ENCODE results near the gene CAMKMT. TPM values are rescaled to one million over a fixed set of nuclear protein-coding genes. Genes with fewer than 3 reads are reported as not detected.

The CAMKMT gene
- total and polyA plus RNA-seq, 7 donors, result 6.1 to 15.6 (median 11.6) TPM

DNA sequence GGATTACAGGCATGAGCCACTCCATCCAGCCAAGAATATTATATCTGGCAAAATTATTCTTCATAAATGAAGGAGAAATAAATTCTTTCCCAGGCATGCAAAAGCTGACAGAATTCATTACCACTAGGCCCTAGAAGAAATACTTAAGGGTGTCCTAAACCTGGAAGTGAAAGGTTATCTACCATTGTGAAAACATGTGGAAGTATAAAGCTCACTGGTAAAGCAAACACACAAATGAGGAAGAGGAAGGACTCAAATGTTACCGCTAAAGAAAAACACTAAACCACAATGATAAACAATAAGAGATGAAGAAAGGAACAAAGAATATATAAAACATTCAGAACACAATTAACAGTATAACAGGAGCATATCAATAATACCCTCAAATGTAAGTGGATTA lies 171.8 kb downstream of the CAMKMT start:
- DNase-seq, result no peak
- Histone ChIP-seq H3K27ac (no peak overlapping the region), H3K4me3 (no peak overlapping the region), H3K9me3 (no peaks in the 10 kb centered on the region), H3K36me3 (no peaks in the 10 kb centered on the region), H3K27me3 (no peaks in the 10 kb centered on the region), H3K4me1 (no peaks in the 10 kb centered on the region)
- 73 to 76% methylated on average over 1 of the region's 1 CpG for WGBS, 2 donors
- intact Hi-C loops (cut with DNase I), result no loop called here
- TF ChIP-seq CTCF (IDR thresholded peaks at IDR 0.05), result no peak
- TF ChIP-seq POLR2A (IDR thresholded peaks at IDR 0.05), result no peak
- TF ChIP-seq POLR2AphosphoS5 (IDR thresholded peaks at IDR 0.05), result no peak

GRCh38 chr2:44535376-44535775 lies 173.6 kb downstream of the CAMKMT start:
- H3K27me3 ChIP-seq, result no peaks in the 10 kb centered on the region
- no peak overlapping the region for H3K27ac ChIP-seq
- 86 to 88% methylated on average over 1 of the region's 1 CpG for WGBS, 2 donors
- H3K4me1 ChIP-seq, result no peaks in the 10 kb centered on the region
- no peak for DNase-seq
- no peaks in the 10 kb centered on the region for H3K36me3 ChIP-seq
- H3K9me3 ChIP-seq, result no peaks in the 10 kb centered on the region
- TF ChIP-seq POLR2AphosphoS5 (IDR thresholded peaks at IDR 0.05), result no peak
- no peak for TF ChIP-seq CTCF (IDR thresholded peaks at IDR 0.05)
- H3K4me3 ChIP-seq, result no peak overlapping the region
- intact Hi-C loops (cut with DNase I), result no loop called here

DNA sequence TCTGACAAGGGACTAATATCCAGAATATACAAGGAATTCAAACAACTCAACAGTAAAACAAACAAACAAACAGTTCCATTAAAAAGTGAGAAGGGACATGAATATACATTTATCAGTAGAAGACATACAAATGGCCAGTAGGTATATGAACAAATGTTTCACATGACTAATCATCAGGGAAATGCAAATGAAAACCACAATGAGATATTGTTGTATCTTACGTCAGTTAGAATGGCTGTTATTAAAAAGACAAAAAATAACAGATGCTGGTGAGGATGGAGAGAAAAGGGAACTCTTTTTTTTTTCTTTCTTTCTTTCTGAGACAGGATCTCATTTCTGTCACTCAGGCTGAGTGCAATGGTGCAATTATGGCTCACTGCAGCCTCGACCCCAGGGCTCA lies 175.5 kb downstream of the CAMKMT start:
- no peak for DNase-seq
- WGBS, 2 donors, result 89 to 94% methylated on average over 2 of the region's 2 CpGs
- H3K9me3 ChIP-seq, result no peaks in the 10 kb centered on the region
- no peak overlapping the region for H3K4me3 ChIP-seq
- no peaks in the 10 kb centered on the region for H3K27me3 ChIP-seq
- H3K36me3 ChIP-seq, result no peaks in the 10 kb centered on the region
- no peak for TF ChIP-seq POLR2AphosphoS5 (IDR thresholded peaks at IDR 0.05)
- TF ChIP-seq EP300 (IDR thresholded peaks at IDR 0.05), result no peak
- TF ChIP-seq POLR2A (IDR thresholded peaks at IDR 0.05), result no peak
- TF ChIP-seq CTCF (IDR thresholded peaks at IDR 0.05), result no peak
- intact Hi-C loops (cut with DNase I), result no loop called here
- no peak overlapping the region for H3K27ac ChIP-seq
- no peaks in the 10 kb centered on the region for H3K4me1 ChIP-seq

- no peaks in the 10 kb centered on the region for H3K27me3 ChIP-seq
- WGBS, 2 donors, result 96 to 99% methylated on average over 2 of the region's 2 CpGs
- H3K4me3 ChIP-seq, result no peak overlapping the region
- intact Hi-C loops (cut with DNase I), result no loop called here
- H3K4me1 ChIP-seq, result peaks cover 0 to 19% (median 8%) of the 10 kb centered on the region in 4 donors
- DNase-seq, result no peak
- H3K9me3 ChIP-seq, result no peaks in the 10 kb centered on the region
- no peak for TF ChIP-seq POLR2AphosphoS5 (IDR thresholded peaks at IDR 0.05)
- no peak for TF ChIP-seq EP300 (IDR thresholded peaks at IDR 0.05)
- TF ChIP-seq CTCF (IDR thresholded peaks at IDR 0.05), result no peak
- TF ChIP-seq POLR2A (IDR thresholded peaks at IDR 0.05), result no peak
- H3K36me3 ChIP-seq, result no peaks in the 10 kb centered on the region
- H3K27ac ChIP-seq, result no peak overlapping the region
These were observed 180.8 kb downstream of the CAMKMT start for GRCh38 chr2:44542520-44542919.
